ENCODE data around the gene HSPB6. TPM values are rescaled to one million over a fixed set of nuclear protein-coding genes. Genes with fewer than 3 reads are reported as not detected.

The HSPB6 gene
- total and polyA plus RNA-seq, 8 donors, result 38.3 to 91.7 (median 66.5) TPM

DNA sequence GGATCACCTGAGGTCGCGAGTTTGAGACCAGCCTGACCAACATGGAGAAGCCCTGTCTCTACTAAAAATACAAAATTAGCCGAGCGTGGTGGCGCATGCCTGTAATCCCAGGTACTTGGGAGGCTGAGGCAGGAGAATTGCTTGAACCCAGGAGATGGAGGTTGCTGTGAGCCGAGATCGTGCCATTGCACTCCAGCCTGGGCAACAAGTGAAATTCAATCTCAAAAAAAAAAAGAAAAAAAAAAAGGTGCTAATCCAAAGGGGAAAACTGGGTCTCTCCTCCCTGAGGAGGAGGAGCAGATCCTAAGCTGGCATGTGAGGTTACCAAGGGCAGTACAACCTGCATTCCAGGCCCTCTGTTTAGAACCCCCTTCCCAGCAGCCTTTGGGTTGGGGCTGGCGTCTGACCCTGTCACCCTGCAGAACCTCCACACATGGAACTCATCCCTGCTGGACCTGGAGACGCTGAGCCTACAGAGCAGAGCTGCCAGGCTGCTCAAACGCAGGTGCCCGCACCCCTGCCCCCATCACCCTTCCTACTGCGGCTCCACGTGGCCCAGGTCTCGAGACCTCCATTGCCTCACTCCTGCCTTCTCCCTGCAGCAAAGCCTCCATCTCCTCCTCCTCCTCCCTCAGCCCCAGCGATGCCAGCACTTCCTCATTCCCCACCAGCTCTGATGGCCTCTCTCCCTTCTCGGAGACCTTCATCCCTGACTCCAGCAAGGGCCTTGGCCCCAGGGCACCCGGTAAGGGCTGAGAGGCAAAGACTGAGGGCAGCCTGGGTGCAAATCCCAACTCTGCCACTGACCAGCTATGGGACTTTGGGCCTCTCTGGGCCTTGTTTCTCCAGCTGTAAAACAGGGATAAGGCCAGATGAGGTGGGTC lies 7.8 kb upstream of the HSPB6 start:
- DNase-seq (no peak), ATAC-seq (no peak)
- H3K36me3 ChIP-seq, result peaks cover 0 to 59% of the 10 kb centered on the region in 2 donors
- H3K4me3 ChIP-seq, result no peak overlapping the region
- TF ChIP-seq, protein P1, sequence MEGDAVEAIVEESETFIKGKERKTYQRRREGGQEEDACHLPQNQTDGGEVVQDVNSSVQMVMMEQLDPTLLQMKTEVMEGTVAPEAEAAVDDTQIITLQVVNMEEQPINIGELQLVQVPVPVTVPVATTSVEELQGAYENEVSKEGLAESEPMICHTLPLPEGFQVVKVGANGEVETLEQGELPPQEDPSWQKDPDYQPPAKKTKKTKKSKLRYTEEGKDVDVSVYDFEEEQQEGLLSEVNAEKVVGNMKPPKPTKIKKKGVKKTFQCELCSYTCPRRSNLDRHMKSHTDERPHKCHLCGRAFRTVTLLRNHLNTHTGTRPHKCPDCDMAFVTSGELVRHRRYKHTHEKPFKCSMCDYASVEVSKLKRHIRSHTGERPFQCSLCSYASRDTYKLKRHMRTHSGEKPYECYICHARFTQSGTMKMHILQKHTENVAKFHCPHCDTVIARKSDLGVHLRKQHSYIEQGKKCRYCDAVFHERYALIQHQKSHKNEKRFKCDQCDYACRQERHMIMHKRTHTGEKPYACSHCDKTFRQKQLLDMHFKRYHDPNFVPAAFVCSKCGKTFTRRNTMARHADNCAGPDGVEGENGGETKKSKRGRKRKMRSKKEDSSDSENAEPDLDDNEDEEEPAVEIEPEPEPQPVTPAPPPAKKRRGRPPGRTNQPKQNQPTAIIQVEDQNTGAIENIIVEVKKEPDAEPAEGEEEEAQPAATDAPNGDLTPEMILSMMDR (IDR thresholded peaks at IDR 0.05), result no peak
- no peaks in the 10 kb centered on the region for H3K27me3 ChIP-seq
- intact Hi-C loops (cut with DNase I), result no loop called here
- H3K27ac ChIP-seq, result no peak overlapping the region
- no peaks in the 10 kb centered on the region for H3K9me3 ChIP-seq
- peaks cover 0 to 3% of the 10 kb centered on the region in 2 donors for H3K4me1 ChIP-seq

GRCh38 chr19:35760711-35761349 lies 4.0 kb upstream of the HSPB6 start:
- TF ChIP-seq, protein P1 (IDR thresholded peaks at IDR 0.05), result no peak
- intact Hi-C loops (cut with DNase I), result no loop called here
- Histone ChIP-seq H3K27ac (no peak overlapping the region), H3K27me3 (peaks cover 0 to 12% of the 10 kb centered on the region in 2 donors), H3K36me3 (peaks cover 0 to 39% of the 10 kb centered on the region in 2 donors), H3K4me3 (no peak overlapping the region), H3K9me3 (no peaks in the 10 kb centered on the region), H3K4me1 (peaks cover 13 to 33% of the 10 kb centered on the region in 2 donors)
- DNase-seq, result no peak
- ATAC-seq, result no peak

GRCh38 chr19:35759697-35760096 lies 2.9 kb upstream of the HSPB6 start:
- peaks cover 0 to 21% of the 10 kb centered on the region in 2 donors for H3K27me3 ChIP-seq
- no peak overlapping the region for H3K4me3 ChIP-seq
- TF ChIP-seq, protein P1 (IDR thresholded peaks at IDR 0.05), result no peak
- DNase-seq (no peak), ATAC-seq (no peak)
- intact Hi-C loops (cut with DNase I), result no loop called here
- H3K4me1 ChIP-seq, result peaks cover 13 to 41% of the 10 kb centered on the region in 2 donors
- no peaks in the 10 kb centered on the region for H3K9me3 ChIP-seq
- peaks cover 0 to 35% of the 10 kb centered on the region in 2 donors for H3K36me3 ChIP-seq
- H3K27ac ChIP-seq, result no peak overlapping the region

DNA sequence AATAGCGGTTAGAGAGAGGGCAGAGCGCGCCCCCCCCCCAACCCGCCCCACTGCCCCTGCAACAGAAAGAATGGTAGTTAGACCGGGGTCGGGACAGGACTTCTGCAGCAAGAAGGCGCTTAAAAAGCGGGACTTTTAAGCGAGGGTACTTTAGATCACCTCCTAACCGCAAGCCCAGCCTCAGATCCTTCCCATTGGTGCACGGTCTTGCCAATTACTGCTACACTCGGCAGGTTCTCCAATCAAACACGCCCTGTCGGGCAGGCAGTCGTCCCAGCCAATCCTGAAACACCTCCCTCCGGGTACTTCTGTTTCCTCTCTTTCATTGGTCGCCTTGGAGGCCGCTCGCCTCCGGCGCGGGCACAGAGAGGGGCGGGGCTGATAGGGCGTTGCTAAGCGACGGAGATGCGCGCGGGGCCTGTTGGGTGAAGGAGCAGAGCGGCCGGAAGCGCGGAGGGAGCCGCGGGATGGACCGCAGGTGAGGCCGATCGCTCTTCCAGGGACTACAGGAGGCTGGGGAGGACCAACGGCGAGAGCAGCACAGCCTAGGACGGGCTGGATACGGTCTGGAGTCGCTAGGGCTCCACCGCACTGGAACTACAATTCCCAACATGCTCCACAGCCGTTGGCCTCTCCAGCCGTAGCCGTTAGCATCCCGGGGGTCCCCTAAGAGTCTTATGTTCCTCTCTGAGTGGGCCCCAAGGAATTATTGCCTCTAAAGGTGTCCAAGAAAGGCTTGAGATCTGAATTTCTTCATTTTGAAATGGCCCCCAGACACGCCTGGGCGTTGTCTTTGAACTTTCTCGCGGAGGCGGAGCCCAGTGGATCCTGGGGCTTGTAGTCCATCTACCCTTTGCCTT lies 1.1 kb upstream of the HSPB6 start, which contains the start of gene PROSER3:
TSS of gene PROSER3 (plus strand) at position 428 of the 860 bp plus-strand sequence. CDS start at position 468, 40 bp downstream.
- TF ChIP-seq, protein P1 (IDR thresholded peaks at IDR 0.05), result no peak
- Histone ChIP-seq H3K36me3 (peaks cover 0 to 38% of the 10 kb centered on the region in 2 donors), H3K9me3 (no peaks in the 10 kb centered on the region), H3K4me3 (peak within 1 kb of the TSS; percentile 92 to 96), H3K27me3 (peaks cover 0 to 21% of the 10 kb centered on the region in 2 donors), H3K4me1 (peaks cover 13 to 41% of the 10 kb centered on the region in 2 donors), H3K27ac (peak within 1 kb of the TSS; percentile 94 to 95)
- intact Hi-C loops (cut with DNase I), result no loop called here
- DNase-seq, result peak; percentile 96 to 99 (median 99)
- peak; percentile 94 for ATAC-seq

All from left lung (tissue), 10 donors.